Motor neuron (in vitro differentiated cells): ENCODE measurements around the gene DCDC2. TPM values are rescaled to one million over a fixed set of nuclear protein-coding genes. Genes with fewer than 3 reads are reported as not detected.
"Not testable (repeated sequence)": the region's sequence is repeated elsewhere in the genome, so short reads cannot be mapped to it uniquely, and the experiment has no call there.

Source experiments
- ATAC-seq, 8 experiments: fragments of 200-7000 bp; cut with Tn5 transposase; replicated peaks in 6 of 8; 2 replicates each; pipeline ENCODE4 v1.8.0; 2021; ENCODE audit warnings: mild to moderate bottlenecking in 8 of 8, moderate library complexity in 8 of 8
- H3K27ac ChIP-seq, 2 donors: fragments of 250-450 bp; sonication (Bioruptor Pico); 2 replicates each; pipeline ENCODE4 v1.9.0; 2021; ENCODE audit warnings: antibody characterized with exemption in 2 of 2, mild to moderate bottlenecking in 2 of 2, moderate library complexity in 1 of 2
- H3K4me1 ChIP-seq, 2 donors: fragments of 250-450 bp; sonication (Bioruptor Pico); replicated peaks in 1 of 2; 2 replicates each; pipeline ENCODE4 v1.6.1; 2021; ENCODE audit warnings: antibody characterized with exemption in 2 of 2, mild to moderate bottlenecking in 2 of 2, moderate library complexity in 1 of 2
- H3K4me3 ChIP-seq, 5 donors: fragments of 250-450 bp; sonication (Bioruptor Pico); 2 replicates each; pipeline ENCODE4 v1.9.0; 2021; ENCODE audit warnings: antibody characterized with exemption in 5 of 5, mild to moderate bottlenecking in 5 of 5, moderate library complexity in 4 of 5
- WGBS, 10 experiments: fragments of 450-650 bp; shearing (Covaris generic); methylation state at CpG; one replicate each; pipeline ENCODE4 v1.0.0; 2022; 5-methylcytosine and 5-hydroxymethylcytosine counted together
- in situ Hi-C, 9 experiments: fragments of 400-800 bp; cut with MboI; loops; one replicate each; pipeline ENCODE4 v1.15.0; 2021; ENCODE audit warnings: low sequenced_read_pairs in 9 of 9, low pct_unique_long_range_greater_than_20kb in 2 of 9; ENCODE audit not compliant: unreplicated experiment in 9 of 9
- total RNA-seq, 8 experiments: library from RNA; unstranded; fragments of 300-600 nt; gene quantifications; 2 replicates each; pipeline versions ENCODE4 v1.2.3 to v1.2.4, GENCODE V29; 2022

DCDC2 gene
- total RNA-seq, 8 experiments from 2014 or later = 0.21 to 13.3 (median 0.90) TPM

DNA sequence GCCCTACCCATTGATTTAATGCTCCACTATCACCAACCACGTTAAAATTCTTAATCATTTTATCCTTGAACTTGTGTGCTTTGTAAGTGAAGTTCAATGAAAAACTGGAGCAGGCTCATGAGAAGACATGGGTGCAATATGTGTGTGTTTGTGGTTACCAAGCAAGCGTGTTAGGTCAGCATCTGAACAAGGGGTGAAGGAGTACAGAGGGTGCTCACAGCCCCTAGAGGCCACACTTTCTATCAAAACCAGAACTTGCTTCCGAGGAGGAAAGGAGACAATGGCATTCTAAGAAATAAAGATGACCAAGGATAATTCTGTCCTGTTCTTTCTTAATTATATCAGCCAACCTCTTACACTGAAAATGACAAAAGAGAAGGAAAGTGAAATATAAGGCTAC is 138.2 kb downstream of the DCDC2 start:
- no peak overlapping the region for H3K27ac ChIP-seq
- in situ Hi-C loops = loop anchor here in 2 of 9 experiments (25.0 kb wide), 2 partner anchors 157 to 757 kb away; no protein-coding TSS in a partner anchor
- ATAC-seq = no peak
- H3K4me1 ChIP-seq = peaks cover 14 to 22% of the 10 kb centered on the region in 2 donors
- 0 to 100% (median 40%) methylated on average over 1 to 3 of the region's 3 CpGs; no CpG with 5 or more reads in 1 of the 10 experiments for WGBS, 10 experiments
- H3K4me3 ChIP-seq = no peak overlapping the region

DNA sequence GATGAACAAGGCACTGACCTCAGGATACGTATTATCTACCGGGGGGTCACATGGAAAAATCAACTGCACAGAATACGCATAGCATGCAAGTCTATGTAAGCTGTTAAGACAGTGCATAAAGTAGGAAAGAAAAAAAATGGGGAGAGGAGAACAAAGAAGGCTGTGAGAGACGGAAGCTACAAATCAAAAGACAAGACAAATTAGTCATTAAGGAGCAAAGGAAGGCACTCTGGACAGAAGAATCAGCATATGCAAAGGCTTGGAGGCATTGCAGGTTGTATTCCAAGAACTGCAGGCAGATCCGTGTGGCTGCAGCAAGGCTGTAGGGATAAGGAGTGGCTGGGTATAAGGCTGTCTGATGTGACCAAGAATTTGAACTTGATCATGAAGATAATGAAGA is 142.9 kb downstream of the DCDC2 start:
- ATAC-seq = peak; percentile 48 to 94 (median 70)
- Histone ChIP-seq H3K4me3 (no peak overlapping the region), H3K4me1 (peaks cover 3 to 4% of the 10 kb centered on the region in 2 donors), H3K27ac (no peak overlapping the region)
- in situ Hi-C loops = loop anchor here in 2 of 9 experiments (25.0 kb wide), 2 partner anchors 153 to 753 kb away; no protein-coding TSS in a partner anchor
- WGBS, 10 experiments = 16 to 81% (median 40%) methylated on average over 1 to 5 of the region's 5 CpGs

DNA sequence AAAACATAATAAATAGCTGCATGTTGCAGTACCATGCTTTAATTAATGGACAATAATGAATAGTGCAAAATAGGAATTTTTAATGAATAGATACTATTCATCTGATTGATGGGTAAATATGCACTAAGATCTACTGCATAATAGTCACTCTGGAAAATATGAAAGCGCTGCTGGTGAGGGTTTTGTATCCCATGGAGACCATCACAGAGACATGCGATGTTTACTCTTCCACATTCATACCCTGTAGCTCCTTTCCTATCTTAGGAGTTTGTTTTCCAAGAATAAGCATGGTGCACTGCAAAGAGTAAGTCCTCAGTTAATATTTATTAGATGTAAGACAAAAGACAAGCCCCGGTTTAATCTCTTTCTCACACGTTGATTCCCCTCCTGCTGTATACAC is 150.4 kb downstream of the DCDC2 start:
- WGBS, 10 experiments = 45 to 100% (median 95%) methylated on average over 1 to 4 of the region's 4 CpGs; no CpG with 5 or more reads in 2 of the 10 experiments
- ATAC-seq = peak in 1 of 8 experiments; percentile 85
- no peak overlapping the region for H3K4me3 ChIP-seq
- no peak overlapping the region for H3K27ac ChIP-seq
- in situ Hi-C loops = loop anchor here in 3 of 9 experiments (10.0 to 25.0 kb wide), 3 partner anchors 143 to 745 kb away; no protein-coding TSS in a partner anchor
- H3K4me1 ChIP-seq = peaks cover 2 to 14% of the 10 kb centered on the region in 2 donors

DNA sequence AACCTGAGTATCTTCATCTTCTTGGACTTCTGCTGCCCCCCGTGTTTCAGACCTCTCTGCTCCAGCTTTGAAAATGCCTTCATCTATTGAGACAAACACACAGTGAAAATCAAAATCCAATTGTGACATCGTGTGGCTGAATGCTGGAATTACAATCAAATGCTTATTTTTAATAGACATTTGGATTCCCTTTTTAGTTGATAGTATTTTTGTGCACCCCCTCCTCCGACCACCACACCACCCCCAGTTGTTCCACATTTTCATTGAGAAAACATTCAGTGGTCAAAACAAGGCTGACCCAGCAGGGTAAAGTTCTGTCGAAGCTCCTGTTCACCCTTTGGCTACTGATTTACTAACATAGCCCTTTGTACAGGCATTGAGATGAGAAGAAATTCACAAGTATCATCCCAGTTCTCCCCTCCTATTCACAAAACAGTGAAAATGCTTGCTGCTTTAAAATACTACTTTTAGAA is 152.8 kb downstream of the DCDC2 start:
- ATAC-seq = peak; percentile 32 to 85 (median 78)
- H3K4me3 ChIP-seq = no peak overlapping the region
- whole genome bisulfite sequencing, 10 experiments = 0 to 4% (median 0%) methylated on average over 1 to 4 of the region's 4 CpGs
- H3K4me1 ChIP-seq = peaks cover 2 to 14% of the 10 kb centered on the region in 2 donors
- no peak overlapping the region for H3K27ac ChIP-seq
- in situ Hi-C loops = loop anchor here in 3 of 9 experiments (10.0 to 25.0 kb wide), 3 partner anchors 140 to 743 kb away; no protein-coding TSS in a partner anchor

DNA sequence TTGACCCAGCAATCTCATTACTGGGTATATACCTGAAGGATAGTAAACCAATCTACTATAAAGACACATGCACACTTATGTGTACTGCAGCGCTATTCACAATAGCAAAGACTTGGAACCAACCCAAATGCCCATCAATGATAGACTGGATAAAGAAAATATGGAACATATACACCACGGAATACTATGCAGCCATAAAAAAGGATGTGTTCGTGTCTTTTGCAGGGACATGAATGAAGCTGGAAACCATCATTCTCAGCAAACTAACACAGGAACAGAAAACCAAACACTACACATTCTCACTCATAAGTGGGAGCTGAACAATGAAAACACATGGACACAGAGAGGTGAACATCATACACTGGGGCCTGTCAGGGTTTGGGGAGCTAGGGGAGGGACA is 153.7 kb downstream of the DCDC2 start:
- WGBS, 10 experiments = 29 to 100% (median 90%) methylated on average over 1 to 3 of the region's 3 CpGs; no CpG with 5 or more reads in 1 of the 10 experiments
- not testable (repeated sequence) for H3K4me3 ChIP-seq, H3K27ac ChIP-seq, ATAC-seq
- in situ Hi-C loops = loop anchor here in 3 of 9 experiments (10.0 to 25.0 kb wide), 3 partner anchors 139 to 742 kb away; no protein-coding TSS in a partner anchor
- H3K4me1 ChIP-seq = peaks cover 2 to 14% of the 10 kb centered on the region in 2 donors

DNA sequence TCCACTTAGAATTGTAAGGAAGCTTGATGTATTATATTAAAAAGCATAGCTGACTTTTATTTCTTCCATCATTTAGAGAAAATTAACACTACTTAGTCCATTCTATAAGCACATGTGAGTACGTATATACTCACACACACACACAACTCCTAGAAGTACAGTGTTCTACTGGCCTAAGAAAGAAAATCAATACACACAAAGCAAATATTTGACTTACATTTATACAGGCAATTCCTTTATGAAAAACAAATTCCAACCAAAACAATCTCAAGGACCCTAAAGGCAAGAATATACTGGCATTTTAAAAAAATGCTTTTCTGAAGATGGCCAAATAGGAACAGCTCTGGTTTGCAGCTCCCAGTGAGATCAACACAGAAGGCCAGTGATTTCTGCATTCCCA is 160.0 kb downstream of the DCDC2 start:
- Histone ChIP-seq H3K4me3 (no peak overlapping the region), H3K4me1 (peaks cover 0 to 8% of the 10 kb centered on the region in 2 donors), H3K27ac (no peak overlapping the region)
- 83 to 100% (median 100%) methylated on average over 1 of the region's 1 CpG; no CpG with 5 or more reads in 3 of the 10 experiments for WGBS, 10 experiments
- in situ Hi-C loops = loop anchor here in 1 of 9 experiments (25.0 kb wide), 1 partner anchor 136 kb away; no protein-coding TSS in a partner anchor
- no peak for ATAC-seq

DNA sequence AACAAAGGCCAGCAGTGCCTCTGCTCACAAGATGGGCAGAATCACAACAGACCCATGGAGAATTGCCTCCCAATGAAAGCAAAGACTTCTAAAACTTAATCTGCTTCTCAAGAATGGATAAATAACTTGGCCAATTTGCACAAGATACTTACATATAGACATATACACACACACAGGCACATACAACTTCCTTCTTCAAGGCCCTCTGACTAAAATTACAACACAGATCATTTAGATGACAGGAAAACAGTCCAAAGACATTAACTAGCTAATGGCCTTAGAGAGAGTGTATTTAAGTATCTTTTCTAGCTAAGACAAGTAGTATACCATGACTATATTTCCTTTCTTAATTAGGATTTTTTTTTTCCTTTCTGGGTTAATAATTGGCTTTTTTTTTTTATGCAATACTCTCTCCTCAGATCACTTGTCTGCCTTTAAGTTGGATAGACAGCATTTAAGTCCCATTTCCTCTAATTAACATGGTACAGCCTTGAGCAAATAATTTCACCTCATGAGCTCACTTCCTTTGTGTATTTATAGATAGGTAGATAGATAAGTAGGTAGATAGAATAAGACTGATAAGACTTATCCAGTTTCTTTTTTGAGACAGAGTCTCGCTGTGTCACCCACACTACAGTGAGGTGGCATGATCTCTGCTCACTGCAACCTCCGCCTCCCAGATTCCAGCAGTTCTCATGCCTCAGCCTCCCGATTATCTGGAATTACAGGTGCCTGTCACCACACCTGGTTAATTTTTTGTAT is 161.8 kb downstream of the DCDC2 start:
- H3K4me1 ChIP-seq = peaks cover 0 to 8% of the 10 kb centered on the region in 2 donors
- WGBS, 10 experiments = 49 to 100% (median 100%) methylated on average over 1 to 3 of the region's 3 CpGs; no CpG with 5 or more reads in 3 of the 10 experiments
- no peak overlapping the region for H3K27ac ChIP-seq
- in situ Hi-C loops = loop anchor here in 1 of 9 experiments (25.0 kb wide), 1 partner anchor 134 kb away; no protein-coding TSS in a partner anchor
- no peak overlapping the region for H3K4me3 ChIP-seq
- no peak for ATAC-seq

DNA sequence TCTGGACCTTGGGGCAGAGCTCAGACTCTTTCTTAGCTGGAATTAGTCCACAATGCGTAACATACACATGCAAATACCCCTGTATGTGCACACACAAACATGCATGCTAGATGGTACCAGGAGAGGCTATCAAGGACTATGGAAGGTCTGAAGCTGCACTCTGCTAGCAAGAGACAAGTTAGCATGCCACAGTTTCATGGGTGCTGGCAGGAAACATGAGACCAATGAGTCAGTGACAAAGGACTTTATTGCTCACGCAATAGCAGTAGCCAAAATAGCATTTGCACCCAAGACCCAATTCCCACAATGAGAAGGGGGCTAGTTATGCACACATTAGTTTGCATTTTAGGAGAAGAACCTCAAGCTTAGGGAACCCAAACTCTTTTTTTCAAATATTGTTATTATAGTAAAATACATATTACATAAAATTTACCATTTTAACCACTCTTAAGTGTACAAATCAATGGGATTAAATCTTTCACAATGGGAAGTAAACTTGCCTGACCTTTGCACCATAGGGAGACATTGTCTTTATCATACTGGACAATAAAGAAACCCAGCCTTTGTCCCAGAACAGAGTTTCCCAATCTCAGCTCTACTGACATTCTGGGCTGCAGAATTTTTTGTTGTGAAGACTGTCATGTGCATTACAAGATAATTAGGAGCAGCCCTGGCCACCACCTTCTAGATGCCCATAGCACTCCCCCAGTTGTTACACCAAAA is 162.7 kb downstream of the DCDC2 start:
- WGBS, 10 experiments = 25 to 100% (median 86%) methylated on average over 1 to 2 of the region's 2 CpGs; no CpG with 5 or more reads in 3 of the 10 experiments
- H3K27ac ChIP-seq = no peak overlapping the region

DNA sequence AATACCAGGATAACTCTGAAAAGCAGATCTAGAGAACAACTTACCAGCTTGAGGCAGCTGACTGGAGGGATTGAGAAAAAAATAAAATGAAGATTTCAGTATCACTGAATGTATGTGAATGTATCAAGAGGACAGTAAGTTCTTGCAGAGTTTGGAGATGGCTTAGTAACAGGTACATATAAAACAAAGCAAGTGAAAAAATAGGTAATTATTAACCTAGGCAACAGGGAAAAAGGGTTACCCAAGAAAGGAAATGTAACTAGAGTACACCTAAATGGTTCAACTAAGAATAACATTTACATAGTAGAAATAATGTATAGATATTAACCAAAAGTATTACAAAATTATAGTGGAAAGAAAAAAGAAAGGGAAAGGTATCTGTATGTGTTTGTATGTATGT is 164.5 kb downstream of the DCDC2 start:
- in situ Hi-C loops = loop anchor here in 1 of 9 experiments (25.0 kb wide), 1 partner anchor 131 kb away; no protein-coding TSS in a partner anchor

More for the DNA sequence above, 162.7 kb downstream of the DCDC2 start:
- in situ Hi-C loops = loop anchor here in 1 of 9 experiments (25.0 kb wide), 1 partner anchor 133 kb away; no protein-coding TSS in a partner anchor
- Histone ChIP-seq H3K4me3 (no peak overlapping the region), H3K4me1 (peaks cover 0 to 8% of the 10 kb centered on the region in 2 donors)
- no peak for ATAC-seq

DNA sequence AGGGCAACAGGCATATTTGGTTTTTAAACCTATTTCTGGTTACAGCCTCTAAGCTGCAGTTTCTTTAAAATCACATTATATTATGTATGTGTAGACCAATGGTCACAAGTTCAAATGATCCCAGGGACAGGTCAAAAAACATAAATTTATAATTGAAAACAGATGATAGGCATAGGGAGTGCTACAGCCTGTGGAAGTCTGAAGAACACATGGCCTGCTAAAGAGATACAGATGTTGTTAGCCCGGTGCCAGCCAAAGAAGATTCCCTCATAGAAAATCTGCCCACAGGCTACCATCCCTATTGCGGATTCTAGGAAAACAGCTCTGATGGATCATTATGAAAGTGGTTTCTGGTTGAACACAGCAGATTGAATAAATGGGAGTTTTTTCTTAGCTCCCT is 166.5 kb downstream of the DCDC2 start:
- in situ Hi-C loops = loop anchor here in 1 of 9 experiments (25.0 kb wide), 1 partner anchor 129 kb away; no protein-coding TSS in a partner anchor
- no peak overlapping the region for H3K4me3 ChIP-seq

More for the DNA sequence above, 164.5 kb downstream of the DCDC2 start:
- H3K4me1 ChIP-seq = peaks cover 5 to 18% of the 10 kb centered on the region in 2 donors
- no peak overlapping the region for H3K4me3 ChIP-seq
- no peak overlapping the region for H3K27ac ChIP-seq
- ATAC-seq = no peak

DNA sequence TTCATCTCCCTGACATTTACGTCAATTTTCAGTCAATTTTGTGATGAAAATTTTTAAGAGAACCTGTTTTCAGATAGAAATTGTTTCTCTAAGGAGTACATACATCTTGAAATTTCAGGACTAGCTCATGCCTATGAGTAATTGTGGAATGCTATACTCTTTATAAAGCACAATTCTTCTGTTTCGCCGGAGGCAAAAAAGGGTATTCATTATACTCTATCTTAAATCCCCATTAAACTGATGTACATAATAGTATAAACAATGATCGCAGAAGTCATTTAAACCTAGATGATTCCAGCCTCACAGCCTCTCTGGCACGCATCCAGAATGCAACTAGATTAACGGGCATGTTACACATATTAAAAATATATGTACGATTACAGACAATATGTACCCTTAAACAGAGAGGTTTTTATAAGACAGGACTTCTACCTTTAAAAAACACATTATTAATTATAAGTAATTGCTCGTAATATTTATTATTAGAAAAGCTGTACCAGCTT is 169.2 kb downstream of the DCDC2 start:
- H3K4me1 ChIP-seq = peaks cover 17 to 44% of the 10 kb centered on the region in 2 donors
- 23 to 93% (median 66%) methylated on average over 5 to 8 of the region's 8 CpGs; no CpG with 5 or more reads in 1 of the 10 experiments for WGBS, 10 experiments
- in situ Hi-C loops = loop anchor here in 1 of 9 experiments (25.0 kb wide), 1 partner anchor 126 kb away; no protein-coding TSS in a partner anchor
- H3K27ac ChIP-seq = no peak overlapping the region
- peak in 5 of 8 experiments; percentile 26 to 45 (median 37) for ATAC-seq
- H3K4me3 ChIP-seq = no peak overlapping the region

More for the DNA sequence above, 166.5 kb downstream of the DCDC2 start:
- 0 to 100% (median 50%) methylated on average over 1 to 2 of the region's 2 CpGs; no CpG with 5 or more reads in 3 of the 10 experiments for WGBS, 10 experiments
- Histone ChIP-seq H3K27ac (no peak overlapping the region), H3K4me1 (peaks cover 14 to 30% of the 10 kb centered on the region in 2 donors)
- peak in 3 of 8 experiments; percentile 37 to 65 (median 57) for ATAC-seq

DNA sequence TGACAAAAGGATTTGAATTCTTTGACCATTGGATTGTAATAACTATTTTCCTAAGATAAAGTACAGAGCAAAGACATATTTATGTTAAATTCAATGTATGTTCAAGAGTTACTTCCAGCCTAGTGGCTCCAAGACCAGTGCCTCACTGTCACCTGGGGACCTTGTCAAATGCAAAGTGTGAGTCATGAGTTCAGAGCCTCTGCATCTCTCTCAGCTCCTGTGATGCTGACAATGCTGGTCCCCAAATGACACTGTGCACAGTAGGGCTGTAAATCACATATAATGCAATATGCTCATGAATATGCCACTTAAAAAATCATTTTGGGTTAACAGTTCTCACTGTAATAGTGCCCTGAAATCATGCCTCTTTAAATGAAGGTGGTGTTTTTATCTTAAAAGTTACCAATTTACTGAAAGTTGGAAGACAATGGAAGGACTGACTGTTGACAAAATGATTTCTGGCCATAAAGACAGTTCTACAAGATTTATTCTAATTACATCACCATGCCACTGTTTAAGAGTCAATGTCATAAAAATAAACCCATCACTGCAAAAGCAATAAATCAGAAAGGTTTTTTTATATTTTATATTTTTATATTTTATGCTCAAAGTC is 169.8 kb downstream of the DCDC2 start:
- in situ Hi-C loops = loop anchor here in 1 of 9 experiments (25.0 kb wide), 1 partner anchor 126 kb away; no protein-coding TSS in a partner anchor
- Histone ChIP-seq H3K4me1 (peaks cover 17 to 44% of the 10 kb centered on the region in 2 donors), H3K27ac (no peak overlapping the region), H3K4me3 (no peak overlapping the region)
- peak in 5 of 8 experiments; percentile 62 to 95 (median 87) for ATAC-seq
